Endothelial cell of umbilical vein (primary cell): ENCODE results near the gene TEF. TPM values are rescaled to one million over a fixed set of nuclear protein-coding genes. Genes with fewer than 3 reads are reported as not detected.

Experiments used
- BruUV-seq: library from RNA; stranded (reverse); fragments of 400-500 nt; replicated peaks from 2 replicates; lab custom pipeline; 2021; lab: Mats Ljungman, UMichigan
- CTCF ChIA-PET: fragments of 300-600, 350-600 bp; sonication (Branson Sonifier 250); formaldehyde crosslinking; loops from one replicate; lab custom pipeline; 2021; ENCODE audit warnings: antibody characterized with exemption, inconsistent platforms; lab: Charles Lee
- POLR2A ChIA-PET: fragments of 300-600, 350-600 bp; sonication (Branson Sonifier 250); formaldehyde crosslinking; loops from one replicate; lab custom pipeline; 2021; ENCODE audit warnings: antibody characterized with exemption, inconsistent platforms; lab: Charles Lee
- DNase-seq: peaks from one replicate; pipeline ENCODE4 v3.0.0-alpha.2; 2011; ENCODE audit warnings: low read depth, low spot score
- FAIRE-seq: peaks from 2 replicates; lab custom pipeline; 2011; peaks lifted over from hg19 to GRCh38; lab: Jason Lieb, UNC
- H2AFZ ChIP-seq: 2 replicates; pipeline ENCODE4 v1.6.0; 2012; ENCODE audit warnings: low read depth, low read length, control low read depth, inconsistent platforms
- H3K27ac ChIP-seq: 2 replicates; pipeline ENCODE4 v1.5.1; 2011; ENCODE audit warnings: low read depth, mild to moderate bottlenecking, control low read depth, low read length, moderate library complexity; ENCODE audit not compliant: insufficient read depth
- H3K27me3 ChIP-seq, 2 experiments: 2 replicates each; pipeline versions ENCODE4 v1.6.0 to v1.6.1; 2011; ENCODE audit warnings: low read length in 2 of 2, mixed read lengths in 1 of 2; ENCODE audit not compliant: control insufficient read depth in 2 of 2, insufficient read depth in 2 of 2
- H3K36me3 ChIP-seq, 2 experiments: 2 replicates in 1 of 2; 3 replicates in 1 of 2; pipeline ENCODE4 v1.5.1; 2011; ENCODE audit warnings: low read length in 2 of 2, mild to moderate bottlenecking in 1 of 2, moderate library complexity in 1 of 2; ENCODE audit not compliant: control insufficient read depth in 2 of 2, insufficient read depth in 2 of 2; ENCODE audit errors: extremely low read depth in 1 of 2
- H3K4me1 ChIP-seq: 3 replicates; pipeline ENCODE4 v1.5.1; 2011; ENCODE audit warnings: mild to moderate bottlenecking, low read length; ENCODE audit not compliant: control insufficient read depth, insufficient read depth; ENCODE audit errors: extremely low read depth
- H3K4me2 ChIP-seq: 2 replicates; pipeline ENCODE4 v1.6.1; 2011; ENCODE audit warnings: low read length, control low read depth, mixed read lengths; ENCODE audit not compliant: insufficient read depth
- H3K4me3 ChIP-seq, 3 experiments: fragments of 200-600 bp in 1 of 3; sonication (generic), shearing (Covaris generic) in 1 of 3; replicated peaks in 1 of 3; 2 replicates each; pipeline ENCODE4 v1.5.1; 2011 to 2016; ENCODE audit warnings: control low read depth in 3 of 3, low read length in 3 of 3, mild to moderate bottlenecking in 2 of 3, inconsistent platforms in 1 of 3, low read depth in 1 of 3, moderate library complexity in 1 of 3; ENCODE audit not compliant: insufficient read depth in 1 of 3
- H3K79me2 ChIP-seq: 2 replicates; pipeline ENCODE4 v1.6.0; 2012; ENCODE audit warnings: low read length, inconsistent platforms; ENCODE audit not compliant: control insufficient read depth, insufficient read depth
- H3K9ac ChIP-seq: replicated peaks from 2 replicates; pipeline ENCODE3; 2011; ENCODE audit warnings: low read length, control low read depth; ENCODE audit not compliant: insufficient read depth; ENCODE audit errors: extremely low read depth
- H3K9me1 ChIP-seq: replicated peaks from 3 replicates; pipeline ENCODE4 v1.6.0; 2011; ENCODE audit warnings: mild to moderate bottlenecking, low read length; ENCODE audit not compliant: control insufficient read depth, insufficient read depth; ENCODE audit errors: extremely low read depth
- H3K9me3 ChIP-seq: replicated peaks from 2 replicates; pipeline ENCODE4 v1.5.1; 2012; ENCODE audit warnings: low read length, inconsistent platforms; ENCODE audit not compliant: control insufficient read depth, insufficient read depth
- H4K20me1 ChIP-seq: replicated peaks from 2 replicates; pipeline ENCODE3; 2011; ENCODE audit warnings: mild to moderate bottlenecking, low read length; ENCODE audit not compliant: control insufficient read depth, insufficient read depth; ENCODE audit errors: extremely low read depth
- EZH2 ChIP-seq: IDR thresholded peaks from 2 replicates; pipeline ENCODE4 v1.6.1; 2012; ENCODE audit warnings: borderline replicate concordance, low read depth, mild to moderate bottlenecking, moderate library complexity, low read length, inconsistent platforms; ENCODE audit not compliant: severe bottlenecking
- FOS ChIP-seq: IDR thresholded peaks from 2 replicates; pipeline ENCODE4 v1.6.1; 2011; ENCODE audit warnings: mild to moderate bottlenecking, low read length, moderate library complexity, borderline replicate concordance; ENCODE audit not compliant: insufficient read depth
- GATA2 ChIP-seq: IDR thresholded peaks from 2 replicates; pipeline ENCODE4 v1.7.0; 2011; ENCODE audit warnings: low read depth, mild to moderate bottlenecking, moderate library complexity, mixed read lengths, low read length; ENCODE audit not compliant: insufficient read length, insufficient read depth
- JUN ChIP-seq: IDR thresholded peaks from 2 replicates; pipeline ENCODE4 v1.6.1; 2011; ENCODE audit warnings: borderline replicate concordance, low read depth; ENCODE audit not compliant: insufficient read length, insufficient read depth
- MYC ChIP-seq: IDR thresholded peaks from one replicate; pipeline ENCODE4 v1.6.1; 2011; ENCODE audit warnings: mild to moderate bottlenecking, low read depth, low read length
- POLR2A ChIP-seq: IDR thresholded peaks from 2 replicates; pipeline ENCODE4 v1.6.1; 2012; ENCODE audit warnings: low read depth, mild to moderate bottlenecking, control low read depth, low read length
- POLR2AphosphoS5 ChIP-seq: IDR thresholded peaks from 2 replicates; pipeline ENCODE4 v1.6.1; 2012; ENCODE audit warnings: low read depth, mild to moderate bottlenecking, control low read depth, low read length, moderate library complexity; ENCODE audit not compliant: insufficient read depth
- dilution Hi-C: fragments of 300-500 bp; cut with MboI; formaldehyde crosslinking; loops from one replicate; pipeline ENCODE4 v1.15.0; 2019; ENCODE audit warnings: low sequenced_read_pairs; ENCODE audit not compliant: extremely low pct_ligation_motif_present
- intact Hi-C: fragments of 100-400 bp; cut with micrococcal nuclease; formaldehyde crosslinking; loops from one replicate; pipeline ENCODE4 v1.10.0; 2022
- polyA plus RNA-seq, 4 experiments: library from polyadenylated mRNA; depleted of rRNA in 3 of 4; stranded (reverse) in 3 of 4; unstranded in 1 of 4; fragments of >200 nt; gene quantifications; 2 replicates each; pipeline versions ENCODE4 v1.2.1 to v1.2.3, GENCODE V29; 2011 to 2012; ENCODE audit warnings: missing spikeins in 1 of 4
- total RNA-seq: library from RNA; stranded (reverse); gene quantifications from 2 replicates; pipeline ENCODE4 v1.2.3, GENCODE V29; 2021
- TF ChIP-seq, protein P1 (sequence below), 2 donors: IDR thresholded peaks; 1 replicate in 1 of 2; 2 replicates in 1 of 2; pipeline ENCODE4 v1.5.1; 2011; ENCODE audit warnings: low read length in 2 of 2, mild to moderate bottlenecking in 2 of 2, moderate library complexity in 2 of 2, control low read depth in 1 of 2, inconsistent platforms in 1 of 2, low read depth in 1 of 2; ENCODE audit not compliant: insufficient read depth in 1 of 2; ENCODE audit errors: extremely low read depth in 1 of 2
- TF ChIP-seq, protein P2 (sequence below): IDR thresholded peaks from 2 replicates; pipeline ENCODE4 v1.6.1; 2011; ENCODE audit not compliant: insufficient read depth, insufficient read length

The TEF gene
- total and polyA plus RNA-seq, 2 donors (not counting 3 experiments of a cell fraction or from before 2014, with no cell fraction given): 2.2 to 4.0 TPM

DNA sequence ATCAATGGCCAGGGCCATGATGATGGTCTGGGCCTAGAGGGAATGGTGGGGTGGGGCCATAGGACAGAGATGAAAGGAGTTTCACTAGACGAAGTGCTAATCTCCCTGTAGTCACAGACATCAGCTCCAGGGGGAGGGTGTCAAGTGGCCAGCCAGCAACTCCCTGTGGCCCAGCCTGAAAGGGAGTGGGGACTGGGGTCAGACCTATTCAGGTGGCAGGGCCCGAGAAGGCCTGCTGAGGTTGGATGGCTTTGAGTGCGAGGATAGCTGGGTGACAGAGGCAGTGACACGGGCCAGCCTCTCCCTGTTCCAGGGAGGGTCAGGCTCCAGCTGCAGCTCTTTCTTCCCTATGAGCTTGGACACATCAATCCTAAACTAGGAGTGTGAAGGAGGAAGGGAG is 53.8 kb downstream of the TEF start:
- Histone ChIP-seq H3K9me3 (no peaks in the 10 kb centered on the region), H3K9me1 (no peaks in the 10 kb centered on the region), H2AFZ (no peak overlapping the region), H3K79me2 (peaks cover 50% of the 10 kb centered on the region), H3K4me1 (no peaks in the 10 kb centered on the region), H3K9ac (no peak overlapping the region), H3K4me2 (no peak overlapping the region), H3K27ac (no peak overlapping the region), H3K27me3 (no peaks in the 10 kb centered on the region), H3K4me3 (no peak overlapping the region), H4K20me1 (no peaks in the 10 kb centered on the region), H3K36me3 (peaks cover 6 to 42% of the 10 kb centered on the region in 2 experiments)
- ChIA-PET POLR2A (no interaction called here), CTCF (no interaction called here)
- FAIRE-seq (no peak), DNase-seq (no peak)
- TSS peak; percentile 13 for BruUV-seq
- intact Hi-C loops (no loop called here), dilution Hi-C loops (no loop called here)
- TF ChIP-seq POLR2AphosphoS5 (no peak), GATA2 (no peak), JUN (no peak), MYC (no peak), EZH2 (no peak), POLR2A (no peak), FOS (no peak)
- TF ChIP-seq, protein P1, sequence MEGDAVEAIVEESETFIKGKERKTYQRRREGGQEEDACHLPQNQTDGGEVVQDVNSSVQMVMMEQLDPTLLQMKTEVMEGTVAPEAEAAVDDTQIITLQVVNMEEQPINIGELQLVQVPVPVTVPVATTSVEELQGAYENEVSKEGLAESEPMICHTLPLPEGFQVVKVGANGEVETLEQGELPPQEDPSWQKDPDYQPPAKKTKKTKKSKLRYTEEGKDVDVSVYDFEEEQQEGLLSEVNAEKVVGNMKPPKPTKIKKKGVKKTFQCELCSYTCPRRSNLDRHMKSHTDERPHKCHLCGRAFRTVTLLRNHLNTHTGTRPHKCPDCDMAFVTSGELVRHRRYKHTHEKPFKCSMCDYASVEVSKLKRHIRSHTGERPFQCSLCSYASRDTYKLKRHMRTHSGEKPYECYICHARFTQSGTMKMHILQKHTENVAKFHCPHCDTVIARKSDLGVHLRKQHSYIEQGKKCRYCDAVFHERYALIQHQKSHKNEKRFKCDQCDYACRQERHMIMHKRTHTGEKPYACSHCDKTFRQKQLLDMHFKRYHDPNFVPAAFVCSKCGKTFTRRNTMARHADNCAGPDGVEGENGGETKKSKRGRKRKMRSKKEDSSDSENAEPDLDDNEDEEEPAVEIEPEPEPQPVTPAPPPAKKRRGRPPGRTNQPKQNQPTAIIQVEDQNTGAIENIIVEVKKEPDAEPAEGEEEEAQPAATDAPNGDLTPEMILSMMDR (IDR thresholded peaks at IDR 0.05; ENCODE audit: extremely low read depth in 1 of 2, insufficient read depth in 1 of 2, low read depth in 1 of 2, low read length in 2 of 2): no peak
- TF ChIP-seq, protein P2, sequence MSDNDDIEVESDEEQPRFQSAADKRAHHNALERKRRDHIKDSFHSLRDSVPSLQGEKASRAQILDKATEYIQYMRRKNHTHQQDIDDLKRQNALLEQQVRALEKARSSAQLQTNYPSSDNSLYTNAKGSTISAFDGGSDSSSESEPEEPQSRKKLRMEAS: no peak
